ES-I3 (cell line): ENCODE data around the gene ADCY2.

ENCODE experiments used
- H3K36me3 ChIP-seq: 2 replicates; pipeline ENCODE4 v1.6.1; 2013; ENCODE audit warnings: mild to moderate bottlenecking, low read length, control low read depth, moderate library complexity; ENCODE audit not compliant: insufficient read depth
- H3K4me1 ChIP-seq: 2 replicates; pipeline ENCODE4 v1.6.1; 2013; ENCODE audit warnings: mild to moderate bottlenecking, control low read depth, low read length; ENCODE audit not compliant: insufficient read depth
- H3K9ac ChIP-seq: 2 replicates; pipeline ENCODE4 v1.6.1; 2013; ENCODE audit warnings: low read depth, mild to moderate bottlenecking, low read length, moderate library complexity
- H3K9me3 ChIP-seq: 2 replicates; pipeline ENCODE4 v1.6.1; 2013; ENCODE audit warnings: mild to moderate bottlenecking, low read length, moderate library complexity; ENCODE audit not compliant: control insufficient read depth, insufficient read depth

The ADCY2 gene

DNA sequence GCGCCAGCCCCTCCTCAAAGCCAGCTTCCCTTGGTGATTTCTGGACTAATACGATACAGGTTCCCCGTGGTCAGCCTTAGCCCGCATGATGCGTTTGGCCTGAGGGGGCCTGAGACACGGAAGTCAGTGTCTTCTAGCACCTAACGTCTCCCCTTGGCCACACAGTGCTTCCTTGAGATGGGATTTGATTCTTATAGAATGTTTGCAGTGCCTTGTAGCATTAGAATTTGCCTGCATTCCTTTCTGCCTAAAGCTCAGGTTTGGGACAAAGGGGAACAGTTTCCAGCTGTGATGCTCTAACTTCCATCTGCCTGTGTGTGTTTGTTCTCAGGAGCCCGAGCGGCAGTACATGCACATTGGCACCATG is 420.6 kb downstream of the ADCY2 start:
- peaks cover 19% of the 10 kb centered on the region for H3K4me1 ChIP-seq
- H3K9me3 ChIP-seq = no peaks in the 10 kb centered on the region
- H3K36me3 ChIP-seq = peaks cover 4% of the 10 kb centered on the region
- no peak overlapping the region for H3K9ac ChIP-seq

DNA sequence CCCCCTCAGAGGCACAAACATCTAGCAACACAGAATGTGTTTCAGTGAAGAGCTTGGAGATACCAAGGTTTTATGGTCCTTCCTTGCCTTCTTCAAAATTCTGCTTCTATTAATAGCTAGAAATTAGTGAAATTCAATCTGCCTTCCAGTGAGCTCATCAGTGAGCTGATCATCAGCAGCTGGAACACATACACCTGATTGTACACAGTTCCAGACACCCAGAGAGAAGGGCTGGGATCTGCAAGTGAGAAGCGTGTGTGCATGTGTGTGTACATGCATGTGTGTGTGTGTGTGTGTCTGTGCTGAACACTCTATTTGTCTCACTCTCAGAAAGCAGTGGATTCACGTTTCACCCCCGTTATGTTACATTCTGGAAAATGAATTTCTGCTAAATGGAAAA is 426.5 kb downstream of the ADCY2 start:
- Histone ChIP-seq H3K36me3 (peaks cover 4% of the 10 kb centered on the region; the same call in 1 of the 2 replicates), H3K4me1 (no peaks in the 10 kb centered on the region), H3K9me3 (no peaks in the 10 kb centered on the region), H3K9ac (no peak overlapping the region)

DNA sequence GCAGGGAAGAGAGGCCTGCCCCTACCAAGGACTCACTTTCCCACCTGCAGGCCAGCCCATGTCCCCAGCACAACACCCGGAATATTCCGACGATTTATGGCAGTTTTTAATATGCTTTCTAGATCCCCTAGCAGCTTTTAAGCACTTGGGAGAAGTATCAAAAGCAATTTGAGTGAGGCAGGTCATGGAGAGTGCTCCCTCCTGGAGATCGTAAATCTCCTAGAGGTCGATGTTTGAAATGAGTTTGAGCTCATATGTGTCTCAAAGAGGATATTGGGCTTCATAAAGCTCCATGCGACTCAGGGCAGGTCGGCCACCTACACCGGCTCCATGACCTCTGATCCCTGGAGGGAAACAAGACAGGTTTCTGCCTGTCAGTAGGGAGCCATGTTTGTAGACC is 427.7 kb downstream of the ADCY2 start:
- H3K9me3 ChIP-seq = no peaks in the 10 kb centered on the region
- H3K9ac ChIP-seq = no peak overlapping the region
- H3K4me1 ChIP-seq = no peaks in the 10 kb centered on the region
- peaks cover 4% of the 10 kb centered on the region; the same call in 1 of the 2 replicates for H3K36me3 ChIP-seq

DNA sequence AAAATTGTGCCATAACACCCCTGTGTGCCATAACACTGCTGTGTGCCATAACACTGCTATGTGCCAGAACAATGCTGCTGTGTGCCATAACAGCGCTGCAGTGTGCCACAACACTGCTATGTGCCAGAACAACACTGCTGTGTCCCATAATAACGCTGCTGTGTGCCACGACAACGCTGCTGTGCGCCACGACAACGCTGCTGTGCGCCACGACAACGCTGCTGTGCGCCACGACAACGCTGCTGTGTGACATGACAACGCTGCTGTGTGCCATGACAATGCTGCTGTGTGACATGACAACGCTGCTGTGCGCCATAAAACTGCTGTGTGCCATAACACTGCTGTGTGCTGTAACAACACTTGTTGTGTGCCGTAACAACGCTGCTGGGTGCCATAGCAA is 429.1 kb downstream of the ADCY2 start:
- H3K4me1 ChIP-seq = no peaks in the 10 kb centered on the region
- H3K36me3 ChIP-seq = peaks cover 4% of the 10 kb centered on the region; the same call in 1 of the 2 replicates
- H3K9ac ChIP-seq = no peak overlapping the region
- no peaks in the 10 kb centered on the region for H3K9me3 ChIP-seq

DNA sequence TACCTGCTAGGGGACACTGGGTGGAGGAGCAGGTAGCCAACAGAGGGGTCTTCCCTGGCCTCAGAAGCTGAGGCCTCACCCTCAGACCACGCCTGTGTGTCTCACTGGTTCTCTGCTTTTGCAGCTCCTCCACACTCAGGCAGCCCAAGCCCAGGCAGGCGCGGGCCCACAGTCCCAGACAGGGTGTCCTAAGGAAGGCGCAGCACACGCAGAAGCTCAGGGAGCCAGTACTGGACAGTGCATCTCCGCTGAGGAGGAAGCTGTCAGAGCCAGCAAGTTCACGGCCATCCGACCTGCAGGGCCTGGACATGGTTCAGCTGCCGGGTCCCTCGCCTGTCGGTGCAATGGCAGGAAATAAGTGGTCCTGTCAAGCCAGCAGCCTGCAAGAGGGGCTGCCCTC is 429.7 kb downstream of the ADCY2 start:
- H3K9ac ChIP-seq = no peak overlapping the region
- no peaks in the 10 kb centered on the region for H3K9me3 ChIP-seq
- no peaks in the 10 kb centered on the region for H3K4me1 ChIP-seq
- H3K36me3 ChIP-seq = peaks cover 4% of the 10 kb centered on the region; the same call in 1 of the 2 replicates

DNA sequence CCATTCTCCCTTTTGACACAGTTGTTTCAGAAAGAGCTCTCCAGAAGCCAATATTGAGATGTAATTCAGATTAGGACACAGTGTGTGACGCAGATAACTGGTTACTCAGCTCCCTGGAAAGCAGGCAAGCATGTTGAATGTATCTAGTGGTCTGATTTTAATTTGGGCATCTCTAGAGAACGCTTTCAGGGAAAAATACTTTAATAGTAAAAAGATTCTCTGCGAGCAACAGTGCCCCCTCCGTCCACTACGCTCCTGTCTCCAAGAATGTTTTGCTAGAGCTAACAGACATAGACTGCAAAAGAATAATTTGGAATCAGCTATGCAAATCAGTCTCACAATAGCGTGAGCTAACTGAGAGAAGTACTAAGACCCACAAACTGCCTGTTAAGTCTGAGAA is 431.7 kb downstream of the ADCY2 start:
- Histone ChIP-seq H3K9ac (no peak overlapping the region), H3K9me3 (no peaks in the 10 kb centered on the region), H3K36me3 (no peaks in the 10 kb centered on the region), H3K4me1 (no peaks in the 10 kb centered on the region)

DNA sequence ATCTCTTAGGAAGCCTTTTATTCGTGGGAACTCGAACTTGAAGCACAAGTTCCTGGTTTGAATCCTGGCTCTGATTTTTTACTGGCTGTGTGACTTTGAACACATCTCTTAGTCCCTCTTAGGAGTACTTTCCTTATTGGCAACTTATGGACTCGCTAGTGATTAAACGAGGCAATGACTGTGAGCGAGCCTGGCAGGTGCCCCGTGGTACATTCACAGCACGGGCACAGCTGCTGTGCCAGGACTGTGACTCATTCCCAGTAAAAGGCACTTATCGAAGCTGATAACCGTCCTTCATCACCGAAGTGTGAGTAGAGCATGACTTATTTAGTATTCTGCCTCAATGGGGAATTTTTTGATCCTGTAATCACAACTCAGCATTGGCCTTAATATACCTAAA is 432.3 kb downstream of the ADCY2 start:
- no peak overlapping the region for H3K9ac ChIP-seq

DNA sequence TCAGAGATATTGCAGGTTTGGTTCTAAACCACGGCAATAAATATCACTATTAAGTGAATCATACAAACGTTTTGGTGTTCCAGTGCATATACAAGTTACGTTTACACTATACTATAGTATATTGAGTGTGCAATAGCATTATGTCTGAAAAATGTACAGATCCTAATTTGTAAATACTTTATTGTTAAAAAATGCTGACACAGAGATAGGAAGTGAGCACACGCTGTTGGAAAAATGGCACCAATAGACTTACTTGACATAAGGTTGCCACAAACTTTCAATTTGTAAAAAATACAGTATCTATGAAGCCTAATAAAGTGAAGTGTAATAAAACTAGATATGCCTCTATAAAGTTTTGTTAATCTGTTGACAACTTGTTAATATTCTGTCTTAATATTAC is 439.0 kb downstream of the ADCY2 start:
- H3K36me3 ChIP-seq = no peaks in the 10 kb centered on the region
- H3K9ac ChIP-seq = no peak overlapping the region

More for the DNA sequence above, 432.3 kb downstream of the ADCY2 start:
- no peaks in the 10 kb centered on the region for H3K36me3 ChIP-seq
- no peaks in the 10 kb centered on the region for H3K4me1 ChIP-seq
- H3K9me3 ChIP-seq = no peaks in the 10 kb centered on the region

DNA sequence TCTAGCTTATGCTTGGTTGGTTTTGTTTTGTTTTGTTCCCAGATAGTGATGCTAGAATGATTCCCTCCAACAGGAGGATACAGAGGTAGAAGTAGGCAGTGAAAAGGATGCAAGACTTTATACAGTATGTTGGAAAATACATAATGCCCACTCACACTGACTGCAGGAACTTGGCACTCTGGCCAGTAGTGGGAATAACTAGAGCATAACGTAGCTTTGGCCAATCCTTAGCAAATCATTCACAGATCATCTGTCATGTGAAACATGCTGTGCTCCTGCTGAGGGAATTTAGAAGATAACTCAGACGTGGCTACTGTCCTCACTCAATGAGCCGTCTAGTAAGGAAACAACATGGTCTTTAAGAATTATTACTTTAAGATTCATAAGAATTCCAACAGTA is 441.5 kb downstream of the ADCY2 start:
- Histone ChIP-seq H3K9ac (no peak overlapping the region), H3K4me1 (no peaks in the 10 kb centered on the region), H3K9me3 (no peaks in the 10 kb centered on the region), H3K36me3 (no peaks in the 10 kb centered on the region)

More for the DNA sequence above, 439.0 kb downstream of the ADCY2 start:
- no peaks in the 10 kb centered on the region for H3K9me3 ChIP-seq
- no peaks in the 10 kb centered on the region for H3K4me1 ChIP-seq

DNA sequence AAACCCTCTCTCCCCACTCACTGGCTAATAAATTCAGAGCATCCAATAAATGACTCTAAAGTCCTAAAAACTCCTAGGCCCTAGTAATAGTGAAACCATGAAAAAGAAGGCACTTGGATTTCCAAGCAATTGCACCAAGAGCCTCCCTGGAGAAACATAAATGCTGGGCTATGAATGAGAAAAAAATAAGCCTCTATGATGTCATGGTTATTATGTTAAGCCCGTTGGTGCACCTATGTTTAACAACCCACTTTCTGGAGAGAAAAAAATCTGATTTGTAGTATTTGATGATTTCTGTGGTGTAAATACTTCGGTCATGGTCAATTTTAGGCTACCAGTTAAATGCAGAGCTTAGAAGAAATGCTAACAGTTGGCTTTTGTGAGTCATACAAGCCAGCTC is 446.6 kb downstream of the ADCY2 start:
- no peaks in the 10 kb centered on the region for H3K9me3 ChIP-seq
- H3K9ac ChIP-seq = no peak overlapping the region
- H3K36me3 ChIP-seq = no peaks in the 10 kb centered on the region
- no peaks in the 10 kb centered on the region for H3K4me1 ChIP-seq

DNA sequence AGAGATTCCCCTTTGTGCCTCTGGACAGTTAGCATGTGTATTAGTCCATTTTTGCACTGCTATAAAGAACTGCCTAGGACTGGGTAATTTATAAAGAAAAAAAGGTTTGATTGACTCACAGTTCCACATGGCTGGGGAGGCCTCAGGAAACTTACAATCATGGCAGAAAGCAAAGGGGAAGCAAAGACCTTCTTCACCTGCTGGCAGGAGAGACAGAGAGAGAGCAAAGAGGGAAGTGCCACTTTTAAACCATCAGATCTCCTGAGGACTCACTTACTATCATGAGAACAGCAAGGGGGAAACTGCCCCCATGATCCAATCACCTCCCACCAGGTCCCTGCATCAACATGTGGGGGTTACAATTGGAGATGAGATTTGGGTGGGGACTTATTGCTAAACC is 449.0 kb downstream of the ADCY2 start:
- Histone ChIP-seq H3K4me1 (no peaks in the 10 kb centered on the region), H3K9me3 (no peaks in the 10 kb centered on the region), H3K36me3 (no peaks in the 10 kb centered on the region), H3K9ac (no peak overlapping the region)

DNA sequence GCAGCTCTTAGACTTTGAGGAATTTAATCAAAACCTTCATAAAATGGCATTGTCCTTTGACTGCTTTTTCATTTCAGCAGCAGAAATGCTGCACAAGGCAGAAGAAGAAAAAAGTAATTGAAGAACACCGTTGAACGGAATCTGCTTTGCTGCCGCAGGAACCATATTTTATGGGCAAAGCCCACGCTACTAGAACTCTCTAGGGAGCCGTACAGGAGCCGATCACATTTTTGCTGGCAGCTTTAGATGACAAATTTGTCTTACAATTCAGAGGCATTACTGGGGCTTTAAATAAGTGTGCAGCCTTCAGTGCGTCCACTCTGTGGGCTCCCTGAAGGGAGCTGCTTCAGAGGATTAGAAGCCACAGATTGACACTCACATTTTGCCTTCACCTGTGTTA is 449.6 kb downstream of the ADCY2 start:
- H3K9ac ChIP-seq = no peak overlapping the region
- H3K4me1 ChIP-seq = no peaks in the 10 kb centered on the region
- no peaks in the 10 kb centered on the region for H3K36me3 ChIP-seq
- H3K9me3 ChIP-seq = no peaks in the 10 kb centered on the region

DNA sequence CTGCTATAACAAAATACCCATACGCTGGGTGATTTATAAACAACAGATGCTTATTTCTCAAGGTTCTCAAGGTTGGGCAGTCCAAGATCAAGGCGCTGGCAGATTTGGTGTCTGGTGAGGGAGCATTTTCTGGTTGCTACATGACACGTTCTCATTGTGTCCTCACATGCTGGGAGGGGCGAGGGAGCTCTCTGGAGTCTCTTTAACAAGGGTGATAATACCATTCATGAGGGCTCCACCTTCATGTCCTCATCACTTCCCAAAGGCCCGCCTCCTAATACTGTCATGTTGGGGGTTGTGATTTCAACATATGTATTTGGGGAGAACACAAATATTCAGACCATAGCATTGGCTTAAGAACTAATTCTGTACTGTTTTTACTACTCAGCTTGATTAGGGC is 450.4 kb downstream of the ADCY2 start:
- no peak overlapping the region for H3K9ac ChIP-seq
- no peaks in the 10 kb centered on the region for H3K4me1 ChIP-seq
- H3K36me3 ChIP-seq = no peaks in the 10 kb centered on the region
- no peaks in the 10 kb centered on the region for H3K9me3 ChIP-seq

DNA sequence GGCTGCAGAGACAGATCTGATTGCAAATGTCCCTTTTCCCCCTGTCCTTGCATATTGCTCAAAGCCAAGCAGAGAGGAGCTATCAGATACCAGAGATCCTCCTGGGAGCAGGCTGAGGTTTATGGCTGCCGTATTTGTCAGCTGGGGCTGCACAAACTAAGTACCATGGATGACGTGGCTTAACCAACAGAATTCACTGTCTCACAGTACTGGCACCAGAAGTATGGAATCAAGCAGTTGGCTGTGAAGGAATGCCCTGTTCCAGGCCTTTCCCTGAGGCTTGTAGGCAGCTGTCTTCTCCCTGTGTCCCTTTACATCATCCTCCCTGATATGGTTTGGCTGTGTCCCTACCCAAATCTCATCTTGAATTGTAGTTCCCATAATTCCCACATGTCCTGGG is 452.4 kb downstream of the ADCY2 start:
- Histone ChIP-seq H3K9me3 (no peaks in the 10 kb centered on the region), H3K36me3 (no peaks in the 10 kb centered on the region), H3K4me1 (no peaks in the 10 kb centered on the region), H3K9ac (no peak overlapping the region)

DNA sequence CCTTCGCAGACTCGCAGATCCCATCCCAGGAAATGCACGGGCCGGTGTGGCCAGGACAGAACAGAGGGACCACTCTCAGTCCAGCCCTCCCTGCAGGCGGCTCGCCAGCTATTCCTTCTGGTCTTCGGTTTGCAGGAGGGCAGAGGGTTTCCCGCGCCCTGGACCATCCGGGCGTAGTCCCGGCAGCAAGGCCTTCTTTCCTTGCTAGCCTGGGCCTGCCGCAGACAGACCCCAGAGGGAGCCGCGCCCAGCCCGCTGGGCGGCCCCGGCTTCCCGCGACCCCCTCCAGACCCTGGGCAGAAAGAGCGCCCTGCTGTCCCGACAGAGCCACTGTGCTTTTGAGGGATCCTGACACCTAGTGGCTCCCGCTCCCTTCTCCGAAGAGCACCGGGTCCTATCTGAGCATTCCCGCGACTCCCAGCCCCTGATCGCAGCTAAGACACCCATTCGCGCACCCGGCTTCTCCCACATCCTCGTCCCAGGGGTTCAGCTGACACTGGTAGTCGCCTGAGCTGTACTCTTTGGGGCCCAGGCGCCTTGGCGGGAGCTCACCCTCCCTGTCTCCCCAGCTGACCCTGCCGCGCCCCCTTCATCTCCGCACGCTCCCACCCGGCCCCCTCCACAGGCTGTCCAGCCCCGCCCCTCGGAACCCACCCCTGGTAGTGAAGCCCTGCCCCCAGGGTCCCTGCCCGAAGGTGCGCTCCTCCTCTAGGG is 453.9 kb downstream of the ADCY2 start:
- H3K9me3 ChIP-seq = no peaks in the 10 kb centered on the region
- peak overlapping the region; percentile 51 for H3K9ac ChIP-seq
- no peaks in the 10 kb centered on the region for H3K4me1 ChIP-seq
- H3K36me3 ChIP-seq = no peaks in the 10 kb centered on the region
